Keratinocyte (primary cell): ENCODE data around the gene PIK3IP1. TPM values are rescaled to one million over a fixed set of nuclear protein-coding genes. Genes with fewer than 3 reads are reported as not detected.
A peak's percentile ranks its signal among the peaks of the same experiment; 100 is the strongest.

Experiments
- DNase-seq: peaks from one replicate; pipeline ENCODE4 v3.0.0-alpha.2; 2011; ENCODE audit warnings: low read depth, missing footprints, low spot score
- FAIRE-seq: peaks from 2 replicates; lab custom pipeline; 2011; peaks lifted over from hg19 to GRCh38; lab: Jason Lieb, UNC
- H2AFZ ChIP-seq: 2 replicates; pipeline ENCODE4 v1.6.0; 2012; ENCODE audit warnings: low read length, control low read depth, inconsistent platforms; ENCODE audit not compliant: control insufficient read depth
- H3K27ac ChIP-seq: 2 replicates; pipeline ENCODE4 v1.5.1; 2011; ENCODE audit warnings: low read length; ENCODE audit not compliant: control insufficient read depth, insufficient read depth
- H3K27me3 ChIP-seq: 3 replicates; pipeline ENCODE4 v1.6.0; 2011; ENCODE audit warnings: low read length; ENCODE audit not compliant: control insufficient read depth, insufficient read depth; ENCODE audit errors: extremely low read depth
- H3K36me3 ChIP-seq, 2 experiments: 2 replicates in 1 of 2; 3 replicates in 1 of 2; pipeline ENCODE4 v1.5.1; 2011; ENCODE audit warnings: low read length in 2 of 2, mild to moderate bottlenecking in 1 of 2; ENCODE audit not compliant: control insufficient read depth in 2 of 2, insufficient read depth in 2 of 2; ENCODE audit errors: extremely low read depth in 1 of 2
- H3K4me1 ChIP-seq: 3 replicates; pipeline ENCODE4 v1.5.1; 2011; ENCODE audit warnings: low read length; ENCODE audit not compliant: control insufficient read depth, insufficient read depth; ENCODE audit errors: extremely low read depth
- H3K4me2 ChIP-seq: 3 replicates; pipeline ENCODE4 v1.6.0; 2011; ENCODE audit warnings: low read depth, low read length; ENCODE audit not compliant: control insufficient read depth, insufficient read depth; ENCODE audit errors: extremely low read depth
- H3K4me3 ChIP-seq, 3 experiments: fragments of 200-600 bp in 1 of 3; sonication (generic) in 1 of 3; 2 replicates in 2 of 3; 3 replicates in 1 of 3; pipeline ENCODE4 v1.5.1; 2011 to 2016; ENCODE audit warnings: low read length in 3 of 3, mild to moderate bottlenecking in 3 of 3, control low read depth in 2 of 3, inconsistent platforms in 1 of 3, low read depth in 1 of 3, mixed read lengths in 1 of 3, mixed run types in 1 of 3, moderate library complexity in 1 of 3; ENCODE audit not compliant: control insufficient read depth in 2 of 3, insufficient read depth in 2 of 3; ENCODE audit errors: extremely low read depth in 1 of 3
- H3K79me2 ChIP-seq: 2 replicates; pipeline ENCODE4 v1.6.0; 2012; ENCODE audit warnings: low read length; ENCODE audit not compliant: control insufficient read depth, insufficient read depth
- H3K9ac ChIP-seq: 3 replicates; pipeline ENCODE4 v1.6.0; 2011; ENCODE audit warnings: low read length; ENCODE audit not compliant: control insufficient read depth, insufficient read depth; ENCODE audit errors: extremely low read depth
- H3K9me1 ChIP-seq: 3 replicates; pipeline ENCODE4 v1.6.0; 2011; ENCODE audit warnings: low read length; ENCODE audit not compliant: control insufficient read depth, insufficient read depth; ENCODE audit errors: extremely low read depth
- H3K9me3 ChIP-seq: 2 replicates; pipeline ENCODE4 v1.5.1; 2012; ENCODE audit warnings: low read depth, low read length; ENCODE audit not compliant: control insufficient read depth
- H4K20me1 ChIP-seq: 3 replicates; pipeline ENCODE4 v1.6.0; 2011; ENCODE audit warnings: low read length; ENCODE audit not compliant: control insufficient read depth, insufficient read depth; ENCODE audit errors: extremely low read depth
- EZH2 ChIP-seq: IDR thresholded peaks from one replicate; pipeline ENCODE4 v1.6.1; 2012; ENCODE audit warnings: inconsistent platforms, mild to moderate bottlenecking, low read length, moderate library complexity
- dilution Hi-C: fragments of 300-500 bp; cut with MboI; formaldehyde crosslinking; loops from one replicate; pipeline ENCODE4 v1.7.0; 2020; ENCODE audit warnings: low sequenced_read_pairs; ENCODE audit not compliant: extremely low pct_ligation_motif_present
- polyA plus RNA-seq, 5 experiments: library from polyadenylated mRNA; depleted of rRNA in 3 of 5; stranded (reverse) in 3 of 5; stranded (forward) in 1 of 5; unstranded in 1 of 5; fragments of >200 nt; gene quantifications; 1 replicate in 1 of 5; 2 replicates in 3 of 5; 3 replicates in 1 of 5; pipeline versions ENCODE4 v1.2.1 to v1.2.3, GENCODE V29; 2011 to 2012; ENCODE audit warnings: missing spikeins in 2 of 5, low read depth in 1 of 5, low replicate concordance in 1 of 5
- TF ChIP-seq, protein P1 (sequence below), 3 experiments: IDR thresholded peaks in 1 of 3; conservative IDR thresholded peaks in 1 of 3; optimal IDR thresholded peaks in 1 of 3; 2 replicates in 2 of 3; 3 replicates in 1 of 3; pipeline versions ENCODE3 to v1.5.1; 2011; ENCODE audit warnings: low read length in 3 of 3, mild to moderate bottlenecking in 3 of 3, moderate library complexity in 2 of 3, control low read depth in 1 of 3, inconsistent platforms in 1 of 3; ENCODE audit not compliant: insufficient read depth in 2 of 3; ENCODE audit errors: extremely low read depth in 1 of 3

PIK3IP1 gene
- polyA plus RNA-seq, 1 donor (not counting 4 experiments of a cell fraction or from before 2014, with no cell fraction given) = 13.3 TPM

DNA sequence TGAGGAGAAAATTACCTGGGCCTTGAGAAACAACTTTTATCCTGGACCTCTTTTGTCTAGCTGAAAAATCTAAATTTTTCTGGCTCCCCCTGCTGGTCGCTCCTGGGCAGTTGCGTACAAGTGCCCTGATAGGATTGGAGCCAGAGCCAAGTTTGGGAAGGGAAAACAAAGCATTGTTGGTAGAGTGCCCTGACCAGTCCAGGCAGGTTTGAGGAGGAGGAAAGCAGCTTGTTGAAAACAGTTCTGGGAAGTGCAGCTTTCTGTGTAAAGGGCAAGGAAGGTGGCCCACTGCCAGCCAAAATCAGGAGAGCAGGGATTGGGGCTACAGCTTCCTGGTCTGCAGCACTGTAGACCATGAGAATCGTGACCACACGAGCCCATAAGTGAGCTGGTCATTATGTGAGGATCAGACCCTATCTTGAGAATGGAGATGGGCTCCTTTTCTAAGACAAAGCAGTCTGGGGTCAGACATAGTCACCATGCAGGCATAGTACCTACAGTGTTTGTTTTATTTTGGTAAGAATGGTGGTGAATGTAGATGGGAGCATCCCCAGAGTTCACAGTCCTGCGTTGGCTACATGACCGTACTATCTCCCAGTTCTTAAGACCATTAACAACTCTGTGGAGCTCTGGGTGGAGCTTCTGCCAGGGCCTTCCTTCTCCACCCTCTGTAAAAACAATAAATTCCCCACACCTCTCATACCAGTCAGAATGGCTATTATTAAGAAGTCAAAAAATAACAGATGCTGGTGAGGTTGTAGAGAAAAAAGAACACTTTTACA, 21.3 kb upstream of the PIK3IP1 start:
- no peaks in the 10 kb centered on the region for H3K9me1 ChIP-seq
- no peaks in the 10 kb centered on the region for H3K36me3 ChIP-seq
- H3K27me3 ChIP-seq = no peaks in the 10 kb centered on the region
- DNase-seq (peak; percentile 70), FAIRE-seq (peak; percentile 92)
- no peak overlapping the region for H3K4me3 ChIP-seq
- peaks cover 5% of the 10 kb centered on the region for H3K4me1 ChIP-seq
- no peaks in the 10 kb centered on the region for H3K79me2 ChIP-seq
- dilution Hi-C loops = no loop called here
- TF ChIP-seq EZH2 = no peak
- TF ChIP-seq, protein P1, sequence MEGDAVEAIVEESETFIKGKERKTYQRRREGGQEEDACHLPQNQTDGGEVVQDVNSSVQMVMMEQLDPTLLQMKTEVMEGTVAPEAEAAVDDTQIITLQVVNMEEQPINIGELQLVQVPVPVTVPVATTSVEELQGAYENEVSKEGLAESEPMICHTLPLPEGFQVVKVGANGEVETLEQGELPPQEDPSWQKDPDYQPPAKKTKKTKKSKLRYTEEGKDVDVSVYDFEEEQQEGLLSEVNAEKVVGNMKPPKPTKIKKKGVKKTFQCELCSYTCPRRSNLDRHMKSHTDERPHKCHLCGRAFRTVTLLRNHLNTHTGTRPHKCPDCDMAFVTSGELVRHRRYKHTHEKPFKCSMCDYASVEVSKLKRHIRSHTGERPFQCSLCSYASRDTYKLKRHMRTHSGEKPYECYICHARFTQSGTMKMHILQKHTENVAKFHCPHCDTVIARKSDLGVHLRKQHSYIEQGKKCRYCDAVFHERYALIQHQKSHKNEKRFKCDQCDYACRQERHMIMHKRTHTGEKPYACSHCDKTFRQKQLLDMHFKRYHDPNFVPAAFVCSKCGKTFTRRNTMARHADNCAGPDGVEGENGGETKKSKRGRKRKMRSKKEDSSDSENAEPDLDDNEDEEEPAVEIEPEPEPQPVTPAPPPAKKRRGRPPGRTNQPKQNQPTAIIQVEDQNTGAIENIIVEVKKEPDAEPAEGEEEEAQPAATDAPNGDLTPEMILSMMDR (optimal IDR thresholded peaks at IDR 0.05 in 1 of 3, IDR thresholded peaks at IDR 0.05 in 1 of 3, conservative IDR thresholded peaks at IDR 0.05 in 1 of 3; ENCODE audit: extremely low read depth in 1 of 3, insufficient read depth in 2 of 3, low read length in 3 of 3) = peak; percentile 67 to 94 (median 80)
- peak overlapping the region; percentile 54 for H2AFZ ChIP-seq
- H3K9me3 ChIP-seq = no peaks in the 10 kb centered on the region
- peak overlapping the region; percentile 45 for H3K27ac ChIP-seq
- H3K9ac ChIP-seq = peak overlapping the region; percentile 28
- peak overlapping the region; percentile 49 for H3K4me2 ChIP-seq
- H4K20me1 ChIP-seq = no peaks in the 10 kb centered on the region

DNA sequence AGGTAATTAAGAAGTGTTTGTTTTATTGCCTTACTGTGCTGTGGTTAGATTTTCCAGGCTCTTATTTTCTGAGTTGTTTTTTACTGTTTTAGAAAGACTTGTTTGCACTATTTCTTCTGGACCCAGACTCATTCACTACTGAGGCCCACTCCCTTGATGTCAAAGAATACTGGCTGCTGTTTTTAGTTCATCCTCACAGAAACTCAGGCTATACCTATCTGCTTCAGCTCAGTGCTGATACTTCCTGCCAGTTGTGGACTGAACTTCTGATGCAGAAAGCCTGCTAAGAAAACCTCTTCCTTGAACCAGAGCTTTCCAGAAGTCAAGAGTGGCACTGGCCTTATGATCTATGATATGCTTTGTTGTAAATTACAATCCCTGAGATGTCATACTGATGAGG, 15.9 kb upstream of the PIK3IP1 start:
- Histone ChIP-seq H3K4me1 (peaks cover 14% of the 10 kb centered on the region), H2AFZ (no peak overlapping the region), H3K9ac (no peak overlapping the region), H3K36me3 (no peaks in the 10 kb centered on the region), H3K27me3 (no peaks in the 10 kb centered on the region), H3K4me3 (no peak overlapping the region), H3K79me2 (no peaks in the 10 kb centered on the region), H3K9me3 (no peaks in the 10 kb centered on the region), H3K9me1 (no peaks in the 10 kb centered on the region), H4K20me1 (no peaks in the 10 kb centered on the region), H3K27ac (no peak overlapping the region), H3K4me2 (no peak overlapping the region)
- dilution Hi-C loops = no loop called here
- TF ChIP-seq EZH2 = no peak
- TF ChIP-seq, protein P1 (optimal IDR thresholded peaks at IDR 0.05 in 1 of 3, IDR thresholded peaks at IDR 0.05 in 1 of 3, conservative IDR thresholded peaks at IDR 0.05 in 1 of 3; ENCODE audit: extremely low read depth in 1 of 3, insufficient read depth in 2 of 3, low read length in 3 of 3) = no peak
- DNase-seq (no peak), FAIRE-seq (no peak)
